Suprapubic skin (tissue), 4 donors: ENCODE measurements around the gene NPB.
A peak's percentile ranks its signal among the peaks of the same experiment; 100 is the strongest.

Experiments
- CTCF ChIP-seq, 2 donors: fragments of 200-600 bp in 1 of 2; fragments of 450-650 bp in 1 of 2; sonication (generic) in 1 of 2; IDR thresholded peaks; one replicate each; pipeline ENCODE4 v1.5.1; 2016 to 2019; ENCODE audit warnings: antibody characterized with exemption in 2 of 2, mild to moderate bottlenecking in 1 of 2, moderate library complexity in 1 of 2
- EP300 ChIP-seq: sonication (generic); formaldehyde crosslinking; IDR thresholded peaks from one replicate; pipeline ENCODE4 v1.6.1; 2017; ENCODE audit warnings: antibody characterized with exemption
- POLR2A ChIP-seq, 2 donors: fragments of 450-650 bp; IDR thresholded peaks; one replicate each; pipeline ENCODE4 v1.6.1; 2017; ENCODE audit warnings: antibody characterized with exemption in 2 of 2, mild to moderate bottlenecking in 2 of 2, moderate library complexity in 2 of 2
- POLR2AphosphoS5 ChIP-seq, 3 donors: sonication (generic); formaldehyde crosslinking; IDR thresholded peaks; one replicate each; pipeline ENCODE4 v1.6.1; 2017; ENCODE audit warnings: antibody characterized with exemption in 3 of 3

- TF ChIP-seq POLR2A (IDR thresholded peaks at IDR 0.05) (peak; percentile 68 to 93), CTCF (IDR thresholded peaks at IDR 0.05) (no peak), EP300 (no peak), POLR2AphosphoS5 (IDR thresholded peaks at IDR 0.05) (peak; percentile 88 to 98 (median 94))
Measured at GRCh38 chr17:81860756-81861568, 41.1 kb upstream of the NPB start.
